HK-2 (cell line): ENCODE measurements around the gene TBX2.

ENCODE experiments used
- DNase-seq: peaks from one replicate; pipeline ENCODE4 v3.0.0-alpha.2; 2018; ENCODE audit not compliant: unreplicated experiment

TBX2 gene

DNA sequence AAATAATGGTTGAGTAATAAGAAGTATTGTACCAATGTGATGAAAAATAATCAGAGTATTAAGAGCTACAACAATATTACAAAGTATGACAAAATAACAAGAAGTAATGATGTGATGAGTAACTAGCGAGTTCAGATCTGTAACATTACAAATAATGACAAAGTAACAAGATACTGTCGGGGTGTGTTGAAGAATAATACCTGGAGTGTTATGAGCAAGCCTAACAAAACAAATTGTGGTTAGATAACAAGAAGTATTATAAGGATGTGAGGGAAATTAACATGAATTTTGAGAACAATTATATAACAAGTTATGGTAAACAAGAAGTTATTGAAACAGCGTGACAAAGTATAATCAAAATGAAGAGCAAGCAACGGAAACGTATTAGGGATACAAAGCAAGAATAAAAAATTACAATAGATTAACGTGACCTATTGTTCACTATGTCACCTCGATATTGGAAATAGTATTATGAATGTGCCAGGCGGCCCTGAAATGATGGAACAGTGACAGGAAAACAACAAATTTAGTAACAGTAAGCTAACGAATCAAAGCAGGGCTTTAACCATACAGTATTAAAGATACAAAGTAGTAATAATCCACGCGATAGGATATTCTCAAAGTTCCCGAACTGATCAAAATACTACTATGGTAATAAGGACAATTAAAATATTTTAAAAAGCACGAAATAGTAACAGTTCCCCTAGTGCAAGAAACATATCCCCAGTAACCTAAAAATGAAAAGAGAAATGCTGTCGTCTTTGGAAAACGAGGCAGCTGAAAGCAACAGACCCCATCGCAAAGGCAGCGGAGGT, 54.1 kb downstream of the TBX2 start:
- no peak for DNase-seq

DNA sequence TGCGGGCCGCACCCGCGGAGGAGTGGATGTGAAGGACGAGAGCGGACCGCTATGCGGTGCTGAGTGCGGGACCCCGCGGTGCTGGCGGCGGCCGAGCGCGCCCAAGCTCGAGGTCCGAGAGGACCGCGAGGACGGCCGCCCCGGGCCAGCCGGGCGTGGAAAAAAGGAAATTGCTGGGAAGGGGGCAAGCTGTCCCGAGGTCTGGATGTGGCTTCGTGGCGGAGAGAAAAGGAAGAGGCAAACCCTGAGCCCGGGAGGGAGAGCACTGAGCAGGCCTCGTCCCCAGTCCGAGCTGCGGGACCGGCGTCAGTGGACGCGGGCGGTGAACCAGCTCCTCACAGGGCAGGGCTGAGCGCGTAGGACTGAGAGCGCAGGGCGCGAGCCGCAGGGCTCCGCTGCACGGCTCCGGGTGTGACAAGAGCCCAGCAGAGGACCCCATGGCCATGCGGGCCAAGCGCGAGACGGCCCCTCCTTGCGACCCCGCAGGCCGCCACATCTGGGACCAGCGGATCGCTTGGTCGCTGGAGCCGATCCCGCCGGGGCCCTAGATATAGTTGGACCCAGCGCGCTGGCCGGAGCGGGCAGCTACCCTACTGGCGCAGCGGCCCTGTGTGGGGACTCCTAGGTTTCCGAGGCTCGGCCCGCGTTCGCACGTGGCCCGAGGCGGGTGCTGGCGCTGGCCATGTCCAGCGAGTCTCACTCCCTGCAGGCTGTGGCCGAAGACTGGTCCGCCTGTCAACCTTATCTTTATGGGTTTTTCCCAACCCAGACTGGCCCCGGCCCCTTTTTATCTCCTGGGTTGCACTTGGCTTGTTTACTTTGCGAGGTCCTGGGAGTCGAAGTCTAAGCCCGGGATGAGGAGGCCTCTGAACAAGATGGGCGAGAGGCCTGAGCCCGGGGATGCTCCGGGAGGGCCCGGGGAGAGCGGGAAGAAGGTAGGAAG, 55.0 kb downstream of the TBX2 start:
- no peak for DNase-seq

DNA sequence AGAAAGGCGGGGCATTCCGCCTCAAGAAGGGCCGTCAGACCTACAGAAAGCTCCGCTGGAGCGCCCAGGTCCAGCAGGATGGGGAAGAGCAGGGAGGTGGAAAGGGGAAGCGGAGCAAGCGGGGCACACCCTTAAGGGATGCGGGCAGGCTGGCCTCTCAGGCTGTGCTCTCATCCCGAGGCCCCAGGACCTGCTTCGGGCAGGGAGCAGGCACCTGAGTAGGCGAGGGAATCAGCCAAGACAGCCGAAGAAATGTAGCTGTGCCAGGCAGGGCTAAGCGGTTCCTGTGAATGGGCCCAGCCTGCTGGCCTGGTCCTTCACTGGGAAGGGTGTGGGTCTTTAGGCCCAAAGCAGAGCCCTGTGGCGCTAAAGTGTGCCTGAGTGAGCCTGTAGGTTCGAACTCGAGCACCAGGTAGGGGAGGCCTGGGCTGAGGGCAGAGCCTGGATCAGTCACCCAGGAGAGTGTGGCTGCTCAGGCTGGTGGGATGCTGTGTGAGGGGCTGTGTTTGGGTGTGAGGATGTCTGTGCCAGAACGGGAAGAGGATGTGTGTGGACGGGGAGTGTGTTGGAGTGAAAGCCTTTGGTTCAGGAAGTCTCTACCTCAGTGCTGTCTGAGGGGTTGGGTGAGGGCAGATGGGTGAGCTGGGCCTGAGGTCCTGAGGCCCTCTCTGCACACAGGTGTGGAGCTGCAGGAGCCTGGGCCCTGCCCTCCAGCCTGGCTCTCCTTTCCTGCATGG, 55.8 kb downstream of the TBX2 start:
- DNase-seq: no peak

DNA sequence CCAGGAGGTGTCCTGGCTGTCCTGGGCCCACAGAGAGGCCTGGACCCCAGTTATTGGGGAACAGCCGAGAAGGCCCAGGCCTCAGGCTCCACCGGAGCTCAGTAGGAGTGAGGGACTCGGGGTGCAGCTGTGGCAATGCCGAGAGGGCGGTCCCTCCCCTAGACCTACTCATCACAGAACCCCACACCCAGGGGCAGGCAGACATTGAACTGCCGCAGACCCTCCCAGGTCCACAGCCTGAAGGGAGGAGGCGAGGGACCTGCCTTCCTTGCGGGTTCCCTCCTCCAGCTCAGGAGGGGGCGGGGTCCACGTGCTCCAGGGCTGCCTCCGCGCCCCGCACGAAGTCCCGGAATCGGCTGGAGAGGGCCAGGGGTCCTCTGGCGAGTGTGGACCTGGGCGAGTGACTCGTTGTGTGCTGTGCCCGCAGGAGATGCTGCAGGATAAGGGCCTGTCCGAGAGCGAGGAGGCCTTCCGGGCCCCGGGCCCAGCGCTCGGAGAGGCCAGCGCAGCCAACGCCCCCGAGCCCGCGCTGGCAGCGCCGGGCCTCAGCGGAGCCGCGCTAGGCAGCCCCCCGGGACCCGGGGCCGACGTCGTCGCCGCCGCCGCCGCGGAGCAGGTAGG, 56.5 kb downstream of the TBX2 start:
- DNase-seq: no peak

DNA sequence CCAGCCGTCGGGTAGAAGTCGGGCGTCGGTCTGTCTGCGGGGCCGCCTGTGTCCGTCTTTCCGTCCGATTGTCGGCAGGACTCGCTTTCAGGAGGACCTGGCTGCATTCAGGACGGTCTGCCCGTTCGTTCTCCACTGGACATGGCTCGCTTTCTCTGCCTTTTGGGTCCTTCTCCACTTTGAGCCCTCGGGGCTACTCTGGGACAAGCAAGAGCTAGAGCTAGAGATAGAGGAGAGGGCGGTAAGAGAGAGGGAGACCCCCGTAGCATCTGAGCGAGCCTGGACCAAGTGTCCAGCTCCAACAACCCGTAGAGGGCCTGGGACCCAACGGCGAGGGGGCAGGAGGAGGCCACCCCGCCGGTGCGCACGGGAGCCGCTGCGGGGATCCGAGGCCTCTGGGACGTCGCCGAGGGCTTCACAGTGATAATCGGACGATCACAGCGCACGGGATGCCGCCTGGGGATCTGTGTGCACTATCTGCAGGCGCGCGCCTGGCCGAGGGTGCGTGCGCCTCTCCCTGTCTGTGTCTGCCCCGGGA, 57.1 kb downstream of the TBX2 start:
- no peak for DNase-seq

DNA sequence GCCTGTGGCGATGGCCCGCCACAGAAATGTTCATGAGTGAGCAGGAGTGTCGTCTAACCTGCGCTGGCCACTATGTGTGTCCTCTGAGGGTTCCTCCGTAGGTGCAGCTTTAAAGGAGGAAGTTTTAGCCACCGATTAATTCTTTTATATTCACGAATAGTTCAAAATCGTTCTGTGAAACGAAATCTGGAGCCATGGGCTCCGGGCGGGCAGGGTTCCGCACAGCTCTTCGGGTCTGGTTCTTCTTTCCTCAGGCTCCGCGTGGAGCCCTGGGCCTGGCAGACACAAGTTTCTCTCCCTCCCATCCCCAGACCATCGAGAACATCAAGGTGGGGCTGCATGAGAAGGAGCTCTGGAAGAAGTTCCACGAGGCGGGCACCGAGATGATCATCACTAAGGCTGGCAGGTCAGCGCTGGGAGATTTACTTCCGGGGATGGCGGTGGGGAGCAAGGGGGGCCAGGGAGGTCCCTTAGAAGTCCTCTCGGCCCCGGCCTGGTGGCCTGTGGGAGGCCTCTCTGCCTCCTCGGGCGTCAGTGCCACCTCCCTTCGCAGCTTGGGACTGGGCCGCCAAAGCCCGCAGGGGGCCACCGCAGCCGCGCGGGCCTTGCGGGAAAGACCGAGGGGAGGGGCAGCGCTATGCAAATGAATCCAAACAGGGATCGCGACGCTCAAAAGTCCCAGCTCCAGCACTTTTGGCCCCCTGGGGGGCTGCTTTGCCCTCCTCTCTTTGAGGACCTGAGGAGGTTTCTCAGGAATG, 57.8 kb downstream of the TBX2 start:
- no peak for DNase-seq

DNA sequence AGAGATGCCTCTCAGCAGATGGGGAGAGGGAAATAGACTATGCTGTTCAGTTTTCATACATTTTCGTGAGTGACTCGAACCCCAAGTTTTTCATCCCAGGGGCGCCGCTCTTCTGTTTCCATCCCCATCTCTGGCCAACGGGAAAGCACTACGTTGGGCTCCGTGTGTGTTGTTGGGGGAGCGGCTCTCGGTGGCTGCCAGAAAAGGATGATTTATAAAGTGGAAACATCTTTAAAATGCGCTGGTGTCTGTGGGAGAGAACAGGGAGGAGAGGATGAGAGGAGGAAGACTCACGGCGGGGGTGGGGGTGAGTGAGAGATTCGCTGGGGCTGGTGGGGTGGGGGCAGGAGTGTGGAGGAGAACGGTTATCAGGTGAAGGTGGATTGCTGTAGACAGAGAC, 58.4 kb downstream of the TBX2 start:
- no peak for DNase-seq

DNA sequence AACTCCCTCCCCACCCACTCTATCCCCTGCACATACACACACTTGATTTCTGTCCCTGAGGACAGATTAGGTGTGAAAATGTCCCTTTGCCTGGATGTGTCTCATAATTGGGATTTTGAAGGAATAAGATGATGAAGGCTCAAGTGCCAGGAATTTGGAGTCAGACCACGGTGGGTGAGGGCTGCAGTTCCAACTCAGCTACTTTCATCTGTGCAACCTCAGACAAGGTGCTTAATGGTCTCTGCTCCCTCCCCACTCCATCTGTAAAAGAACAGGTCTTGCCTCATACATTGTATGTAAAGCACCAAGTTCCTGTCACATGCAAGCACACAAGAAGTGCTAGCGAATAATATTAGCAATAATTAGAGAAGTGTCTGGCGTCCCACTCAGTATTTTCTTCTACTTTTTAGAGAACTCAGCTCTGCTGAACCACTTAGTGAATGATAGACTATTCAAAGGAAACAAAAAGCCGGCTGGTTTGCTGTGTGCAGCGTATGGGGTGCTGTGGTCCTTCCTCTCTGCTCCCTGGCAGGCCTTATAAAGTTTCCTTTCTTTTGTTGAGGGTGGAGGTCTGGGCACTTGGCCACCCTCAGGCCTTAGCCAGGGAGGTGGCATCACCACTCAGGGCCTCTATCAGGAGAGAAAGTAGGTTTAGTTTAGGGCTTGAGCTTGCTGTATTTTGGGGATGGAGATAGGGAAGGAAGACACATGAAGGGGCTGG, 58.9 kb downstream of the TBX2 start:
- no peak for DNase-seq
